H1 (cell line): Measurements from ENCODE around the gene AKR1B15. TPM values are rescaled to one million over a fixed set of nuclear protein-coding genes. Genes with fewer than 3 reads are reported as not detected.

Source experiments
- CTCF ChIA-PET: fragments of 300-600 bp; sonication (Branson Sonifier 250); formaldehyde crosslinking; loops from one replicate; lab custom pipeline; 2021; ENCODE audit not compliant: partially characterized antibody; lab: Charles Lee
- POLR2A ChIA-PET: fragments of 300-600 bp; sonication (Branson Sonifier 250); formaldehyde crosslinking; loops from one replicate; lab custom pipeline; 2021; ENCODE audit warnings: inconsistent platforms; ENCODE audit not compliant: partially characterized antibody; lab: Charles Lee
- DNase-seq, 2 experiments: peaks; one replicate each; pipeline versions ENCODE4 v3.0.0 to v3.0.0-alpha.2; 2010 to 2022; ENCODE audit warnings: low spot score in 2 of 2, low read depth in 1 of 2, mixed read lengths in 1 of 2
- FAIRE-seq: peaks from 2 replicates; lab custom pipeline; 2011; peaks lifted over from hg19 to GRCh38; lab: Jason Lieb, UNC
- H2AFZ ChIP-seq: 2 replicates; pipeline ENCODE4 v1.8.1; 2012; ENCODE audit warnings: low read length, inconsistent platforms
- H2AK5ac ChIP-seq: 2 replicates; pipeline ENCODE4 v1.6.1; 2013; ENCODE audit warnings: low read depth, low read length
- H2BK120ac ChIP-seq: replicated peaks from 2 replicates; pipeline ENCODE3; 2013; ENCODE audit warnings: low read depth, low read length, inconsistent platforms
- H2BK12ac ChIP-seq: 2 replicates; pipeline ENCODE4 v1.6.1; 2013; ENCODE audit warnings: low read depth, low read length
- H2BK15ac ChIP-seq: 2 replicates; pipeline ENCODE4 v1.6.1; 2013; ENCODE audit warnings: low read length
- H2BK20ac ChIP-seq: 2 replicates; pipeline ENCODE4 v1.6.1; 2013; ENCODE audit warnings: low read length
- H2BK5ac ChIP-seq: 2 replicates; pipeline ENCODE4 v1.6.1; 2013; ENCODE audit warnings: low read depth, low read length
- H3K14ac ChIP-seq: 2 replicates; pipeline ENCODE4 v1.6.1; 2013; ENCODE audit warnings: inconsistent platforms; ENCODE audit not compliant: insufficient read length
- H3K18ac ChIP-seq: 2 replicates; pipeline ENCODE4 v1.6.1; 2013; ENCODE audit warnings: low read length; ENCODE audit errors: extremely low read depth
- H3K23ac ChIP-seq: 2 replicates; pipeline ENCODE4 v1.6.1; 2013; ENCODE audit warnings: inconsistent platforms; ENCODE audit not compliant: insufficient read length
- H3K23me2 ChIP-seq: 2 replicates; pipeline ENCODE4 v1.6.1; 2013; ENCODE audit warnings: low read depth, low read length
- H3K27ac ChIP-seq: 2 replicates; pipeline ENCODE4 v1.6.1; 2011; ENCODE audit warnings: low read depth, low read length, inconsistent platforms
- H3K27me3 ChIP-seq, 4 experiments: replicated peaks in 1 of 4; 1 replicate in 1 of 4; 2 replicates in 3 of 4; pipeline versions ENCODE4 v1.6.1 to v1.8.1; 2011 to 2013; ENCODE audit warnings: low read length in 3 of 4, mild to moderate bottlenecking in 3 of 4, inconsistent platforms in 2 of 4, mixed read lengths in 2 of 4, moderate library complexity in 1 of 4; ENCODE audit not compliant: control insufficient read depth in 3 of 4, insufficient read depth in 3 of 4; ENCODE audit errors: extremely low read depth in 1 of 4
- H3K36me3 ChIP-seq, 4 experiments: 2 replicates each; pipeline versions ENCODE4 v1.6.1 to v1.8.1; 2011 to 2013; ENCODE audit warnings: mild to moderate bottlenecking in 4 of 4, low read length in 3 of 4, moderate library complexity in 2 of 4, control low read depth in 1 of 4, inconsistent platforms in 1 of 4; ENCODE audit not compliant: insufficient read depth in 4 of 4, control insufficient read depth in 2 of 4
- H3K4ac ChIP-seq: replicated peaks from 2 replicates; pipeline ENCODE3; 2013; ENCODE audit warnings: low read length, low read depth, mixed read lengths, inconsistent platforms; ENCODE audit not compliant: insufficient read length
- H3K4me1 ChIP-seq, 4 experiments: replicated peaks in 1 of 4; 1 replicate in 1 of 4; 2 replicates in 3 of 4; pipeline versions ENCODE4 v1.6.1 to v1.8.1; 2011 to 2013; ENCODE audit warnings: low read length in 3 of 4, inconsistent platforms in 2 of 4, mixed read lengths in 1 of 4; ENCODE audit not compliant: insufficient read depth in 4 of 4, control insufficient read depth in 3 of 4
- H3K4me2 ChIP-seq, 2 experiments: 2 replicates each; pipeline versions ENCODE4 v1.6.1 to v1.8.1; 2011 to 2013; ENCODE audit warnings: low read depth in 2 of 2, low read length in 2 of 2, control low read depth in 1 of 2, inconsistent platforms in 1 of 2, mild to moderate bottlenecking in 1 of 2; ENCODE audit not compliant: insufficient read depth in 1 of 2
- H3K4me3 ChIP-seq, 4 experiments: fragments of 200-600, 300-600 bp in 1 of 4; sonication (generic), shearing (Covaris generic), sonication (Bioruptor Twin) in 1 of 4; 2 replicates each; pipeline versions ENCODE4 v1.5.1 to v1.8.1; 2011 to 2016; ENCODE audit warnings: low read length in 4 of 4, low read depth in 3 of 4, control low read depth in 2 of 4, inconsistent platforms in 2 of 4, mild to moderate bottlenecking in 2 of 4, mixed read lengths in 1 of 4, moderate library complexity in 1 of 4; ENCODE audit not compliant: insufficient read depth in 2 of 4; ENCODE audit errors: extremely low read depth in 1 of 4
- H3K56ac ChIP-seq: replicated peaks from 2 replicates; pipeline ENCODE3; 2013; ENCODE audit warnings: low read depth, mild to moderate bottlenecking, mixed read lengths, low read length, inconsistent platforms; ENCODE audit not compliant: insufficient read length
- H3K79me1 ChIP-seq: 2 replicates; pipeline ENCODE4 v1.6.1; 2013; ENCODE audit warnings: low read depth, low read length, control low read depth
- H3K79me2 ChIP-seq, 2 experiments: 2 replicates each; pipeline versions ENCODE4 v1.6.1 to v1.8.1; 2012 to 2013; ENCODE audit warnings: low read length in 2 of 2, mild to moderate bottlenecking in 2 of 2, inconsistent platforms in 1 of 2; ENCODE audit not compliant: insufficient read depth in 2 of 2, control insufficient read depth in 1 of 2
- H3K9ac ChIP-seq, 4 experiments: replicated peaks in 1 of 4; 1 replicate in 1 of 4; 2 replicates in 3 of 4; pipeline versions ENCODE4 v1.6.1 to v1.8.1; 2011 to 2013; ENCODE audit warnings: low read depth in 3 of 4, low read length in 3 of 4, control low read depth in 2 of 4, mild to moderate bottlenecking in 2 of 4, moderate library complexity in 2 of 4, inconsistent platforms in 1 of 4; ENCODE audit errors: extremely low read depth in 1 of 4
- H3K9me3 ChIP-seq, 2 experiments: 2 replicates each; pipeline versions ENCODE4 v1.6.1 to v1.8.1; 2012 to 2013; ENCODE audit warnings: mild to moderate bottlenecking in 2 of 2, moderate library complexity in 2 of 2, control low read depth in 1 of 2, inconsistent platforms in 1 of 2, low read depth in 1 of 2, low read length in 1 of 2, mixed read lengths in 1 of 2; ENCODE audit not compliant: insufficient read depth in 2 of 2
- H4K20me1 ChIP-seq, 2 experiments: replicated peaks in 1 of 2; 2 replicates each; pipeline versions ENCODE3 to v1.8.1; 2011 to 2013; ENCODE audit warnings: inconsistent platforms in 2 of 2, low read length in 2 of 2, mild to moderate bottlenecking in 1 of 2; ENCODE audit not compliant: insufficient read depth in 2 of 2, control insufficient read depth in 1 of 2
- H4K5ac ChIP-seq: 2 replicates; pipeline ENCODE4 v1.6.1; 2013; ENCODE audit warnings: low read length, low read depth, mixed read lengths, inconsistent platforms; ENCODE audit not compliant: insufficient read length
- H4K8ac ChIP-seq: 2 replicates; pipeline ENCODE4 v1.8.0; 2013; ENCODE audit warnings: mild to moderate bottlenecking, moderate library complexity, low read length, inconsistent platforms; ENCODE audit not compliant: insufficient read depth; ENCODE audit errors: extremely low read depth
- H4K91ac ChIP-seq: replicated peaks from 2 replicates; pipeline ENCODE3; 2013; ENCODE audit warnings: low read length, mixed read lengths, inconsistent platforms; ENCODE audit not compliant: insufficient read length
- BCL11A ChIP-seq, 2 experiments: IDR thresholded peaks; one replicate each; pipeline ENCODE4 v1.6.1; 2011; ENCODE audit warnings: low read depth in 2 of 2, low read length in 2 of 2, mild to moderate bottlenecking in 2 of 2
- POLR2A ChIP-seq, 2 experiments: IDR thresholded peaks; 1 replicate in 1 of 2; 2 replicates in 1 of 2; pipeline ENCODE4 v1.6.1; 2011; ENCODE audit warnings: low read depth in 2 of 2, low read length in 2 of 2, mild to moderate bottlenecking in 2 of 2; ENCODE audit errors: control extremely low read depth in 1 of 2
- RBBP5 ChIP-seq: IDR thresholded peaks from 2 replicates; pipeline ENCODE4 v1.7.1; 2012; ENCODE audit warnings: low read depth, mild to moderate bottlenecking, inconsistent platforms, low read length, moderate library complexity, borderline replicate concordance
- WGBS, 2 experiments: shearing (Covaris generic) in 1 of 2; methylation state at CpG; one replicate each; pipeline versions ENCODE4 v1.1.6 to v1.1.7; 2013 to 2015; ENCODE audit warnings: low lambda C conversion rate in 2 of 2, mixed read lengths in 2 of 2, inconsistent platforms in 1 of 2, low coverage in 1 of 2, missing lambda C conversion rate in 1 of 2; ENCODE audit not compliant: insufficient replicate concordance in 2 of 2, insufficient coverage in 1 of 2, insufficient read length in 1 of 2; ENCODE audit errors: extremely low coverage in 1 of 2, missing lambda C conversion rate in 1 of 2; 5-methylcytosine and 5-hydroxymethylcytosine counted together
- polyA plus RNA-seq, 7 experiments: library from polyadenylated mRNA; depleted of rRNA in 3 of 7; stranded (reverse) in 5 of 7; unstranded in 2 of 7; fragments of >200 nt in 5 of 7; fragments of 200-250 nt in 2 of 7; gene quantifications; 1 replicate in 5 of 7; 2 replicates in 1 of 7; 4 replicates in 1 of 7; pipeline versions ENCODE4 v1.2.1 to v1.2.3, GENCODE V29; 2011 to 2013; ENCODE audit warnings: missing spikeins in 2 of 7, mixed read lengths in 2 of 7
- total RNA-seq: library from RNA; stranded (reverse); fragmentation: NEBNext Ultra II Directional; extraction: Animal tissue kit (Norgen Biotek cat#: 25700); gene quantifications from 2 replicates; pipeline ENCODE4 v1.2.1, GENCODE V29; 2021

The AKR1B15 gene
- total and polyA plus RNA-seq, 2 of the 8 experiments (the other 6 are each of a cell fraction or from before 2014, with no cell fraction given), result 0.15 to 0.47 TPM

GRCh38 chr7:134623193-134623592 is 74.3 kb downstream of the AKR1B15 start:
- no peaks in the 10 kb centered on the region for H3K27me3 ChIP-seq
- H2BK15ac ChIP-seq, result no peak overlapping the region
- FAIRE-seq (no peak), DNase-seq (no peak)
- no peak overlapping the region for H3K14ac ChIP-seq
- H3K9ac ChIP-seq, result no peak overlapping the region
- no peak overlapping the region for H2BK12ac ChIP-seq
- H3K4me2 ChIP-seq, result no peak overlapping the region
- no peaks in the 10 kb centered on the region for H3K79me2 ChIP-seq
- no peak overlapping the region for H4K5ac ChIP-seq
- no peak overlapping the region for H3K4me3 ChIP-seq
- CTCF ChIA-PET, result interaction anchor here (0.7 to 4.9 kb wide), 5 partner anchors 10 to 337 kb away, joined by 3 to 34 read pairs (median 4); no protein-coding TSS in a partner anchor
- H2AK5ac ChIP-seq, result no peak overlapping the region
- no peaks in the 10 kb centered on the region for H3K79me1 ChIP-seq
- H3K23ac ChIP-seq, result no peak overlapping the region
- no peaks in the 10 kb centered on the region for H3K9me3 ChIP-seq
- 82% methylated on average over 2 of the region's 2 CpGs; no CpG with 5 or more reads in 1 of the 2 experiments for WGBS, 2 experiments
- H3K4ac ChIP-seq, result no peak overlapping the region
- H4K20me1 ChIP-seq, result no peaks in the 10 kb centered on the region
- H4K91ac ChIP-seq, result no peak overlapping the region
- no peaks in the 10 kb centered on the region for H3K4me1 ChIP-seq
- no peak overlapping the region for H2BK20ac ChIP-seq
- no peak overlapping the region for H2AFZ ChIP-seq
- no peak overlapping the region for H2BK120ac ChIP-seq
- H3K23me2 ChIP-seq, result no peaks in the 10 kb centered on the region
- no peaks in the 10 kb centered on the region; a peak in 1 of 8 replicates for H3K36me3 ChIP-seq
- H4K8ac ChIP-seq, result no peak overlapping the region
- no peak overlapping the region for H3K56ac ChIP-seq
- no peak overlapping the region for H3K18ac ChIP-seq
- H3K27ac ChIP-seq, result no peak overlapping the region
- POLR2A ChIA-PET, result no interaction called here
- no peak overlapping the region for H2BK5ac ChIP-seq
- TF ChIP-seq RBBP5 (no peak), POLR2A (IDR thresholded peaks at IDR 0.05; ENCODE audit: control extremely low read depth in 1 of 2, low read depth in 2 of 2, low read length in 2 of 2) (no peak), BCL11A (IDR thresholded peaks at IDR 0.05; ENCODE audit: low read depth in 2 of 2, low read length in 2 of 2) (no peak)
